GM12878 (cell line): ENCODE results near the gene DEXI. TPM values are rescaled to one million over a fixed set of nuclear protein-coding genes. Genes with fewer than 3 reads are reported as not detected.
A peak's percentile ranks its signal among the peaks of the same experiment; 100 is the strongest.

ENCODE experiments used
- ATAC-seq: fragments of 200-7000 bp; cut with Tn5 transposase; 3 replicates; pipeline ENCODE4 v1.9.1; 2020; ENCODE audit warnings: mild to moderate bottlenecking, moderate library complexity
- BruUV-seq: library from RNA; stranded (reverse); fragments of 400-500 nt; replicated peaks from 2 replicates; lab custom pipeline; 2021; lab: Mats Ljungman, UMichigan
- CTCF ChIA-PET: fragments of 300-600 bp; sonication (Branson Sonifier 250); formaldehyde crosslinking; extraction: SDS; loops from one replicate; lab custom pipeline; 2021; ENCODE audit warnings: inconsistent platforms; lab: Yijun Ruan, JAX
- POLR2A ChIA-PET: fragments of 350-600 bp; formaldehyde crosslinking; extraction: SDS; loops from one replicate; lab custom pipeline; 2021; ENCODE audit warnings: inconsistent platforms; lab: Charles Lee
- RAD21 ChIA-PET: fragments of 300-600 bp; sonication (Branson Sonifier 250); formaldehyde crosslinking; loops from one replicate; lab custom pipeline; 2023; ENCODE audit warnings: antibody characterized with exemption; ENCODE audit not compliant: unreplicated experiment; lab: Charles Lee
- SMC1A ChIA-PET: fragments of 300-600 bp; sonication (Branson Sonifier 250); formaldehyde crosslinking; loops from one replicate; lab custom pipeline; 2023; ENCODE audit not compliant: unreplicated experiment, uncharacterized antibody; lab: Charles Lee
- DNase-seq: peaks from one replicate; pipeline ENCODE4 v3.0.0-alpha.2; 2011; ENCODE audit warnings: low read depth, low spot score
- FAIRE-seq: peaks from 3 replicates; lab custom pipeline; 2011; peaks lifted over from hg19 to GRCh38; lab: Jason Lieb, UNC
- H2AFZ ChIP-seq: 2 replicates; pipeline ENCODE4 v1.6.0; 2011; ENCODE audit warnings: low read depth, low read length, control low read depth; ENCODE audit not compliant: control insufficient read depth
- H3K27ac ChIP-seq: 2 replicates; pipeline ENCODE4 v1.5.1; 2011; ENCODE audit warnings: control low read depth; ENCODE audit not compliant: control insufficient read depth, insufficient read depth
- H3K27me3 ChIP-seq, 2 experiments: replicated peaks in 1 of 2; 2 replicates each; pipeline versions ENCODE4 v1.6.0 to v1.6.1; 2011; ENCODE audit warnings: low read length in 1 of 2; ENCODE audit not compliant: control insufficient read depth in 2 of 2, insufficient read depth in 2 of 2
- H3K36me3 ChIP-seq, 2 experiments: 2 replicates each; pipeline ENCODE4 v1.5.1; 2011; ENCODE audit warnings: low read length in 1 of 2; ENCODE audit not compliant: control insufficient read depth in 2 of 2, insufficient read depth in 2 of 2
- H3K4me1 ChIP-seq: 2 replicates; pipeline ENCODE4 v1.6.1; 2011; ENCODE audit warnings: mild to moderate bottlenecking, low read length, moderate library complexity, mixed read lengths; ENCODE audit not compliant: control insufficient read depth, insufficient read depth
- H3K4me2 ChIP-seq: 2 replicates; pipeline ENCODE4 v1.6.0; 2011; ENCODE audit warnings: control low read depth; ENCODE audit not compliant: control insufficient read depth, insufficient read depth
- H3K4me3 ChIP-seq: fragments of 200-600 bp; sonication (generic); 2 replicates; pipeline ENCODE4 v1.5.1; 2016
- H3K79me2 ChIP-seq: 2 replicates; pipeline ENCODE4 v1.6.0; 2011; ENCODE audit warnings: low read length; ENCODE audit not compliant: control insufficient read depth, insufficient read depth
- H3K9ac ChIP-seq: 2 replicates; pipeline ENCODE4 v1.8.0; 2011; ENCODE audit warnings: low read length, control low read depth, mixed read lengths; ENCODE audit not compliant: control insufficient read depth, insufficient read depth
- H3K9me3 ChIP-seq: replicated peaks from 3 replicates; pipeline ENCODE4 v1.5.1; 2011; ENCODE audit warnings: mild to moderate bottlenecking, low read length; ENCODE audit not compliant: control insufficient read depth, insufficient read depth
- H4K20me1 ChIP-seq: 2 replicates; pipeline ENCODE4 v1.6.0; 2011; ENCODE audit not compliant: control insufficient read depth, insufficient read depth
- IKZF1 ChIP-seq: fragments of 450-650 bp; conservative IDR thresholded peaks from 2 replicates; pipeline ENCODE4 v1.6.1; 2017; ENCODE audit warnings: antibody characterized with exemption, mild to moderate bottlenecking
- POLR2AphosphoS2 ChIP-seq: IDR thresholded peaks from 2 replicates; pipeline ENCODE4 v1.6.1; 2011; ENCODE audit warnings: low read depth, mild to moderate bottlenecking, low read length, improper control_type of control experiment, moderate library complexity
- ZBTB11 ChIP-seq: fragments of 450-650 bp; formaldehyde crosslinking; IDR thresholded peaks from 2 replicates; pipeline ENCODE4 v1.5.0; 2022; ENCODE audit warnings: mild to moderate bottlenecking, missing genetic modification characterization
- WGBS: methylation state at CpG from one replicate; pipeline ENCODE4 v1.1.6; 2016; ENCODE audit warnings: low lambda C conversion rate; ENCODE audit not compliant: insufficient replicate concordance, insufficient coverage; ENCODE audit errors: missing lambda C conversion rate; 5-methylcytosine and 5-hydroxymethylcytosine counted together
- in situ Hi-C: fragments of 300-500 bp; cut with MboI; formaldehyde crosslinking; loops from 9 replicates; pipeline ENCODE4 v1.14.3; 2018; ENCODE audit warnings: mixed read lengths
- intact Hi-C: fragments of 100-400 bp; cut with micrococcal nuclease; formaldehyde crosslinking; loops from one replicate; pipeline ENCODE4 v1.14.2; 2022; ENCODE audit not compliant: unreplicated experiment
- polyA plus RNA-seq, 11 experiments: library from polyadenylated mRNA; depleted of rRNA in 4 of 11; unstranded in 6 of 11; stranded (reverse) in 5 of 11; fragments of >200 nt; fragmentation: Nextera tagmentation in 4 of 11; fragmentation: Illumina TruSeq in 1 of 11; extraction: Ambion mirVana in 4 of 11; extraction: Trizol in 1 of 11; gene quantifications; 1 replicate in 1 of 11; 2 replicates in 10 of 11; pipeline versions ENCODE4 v1.2.1 to v1.2.3, GENCODE V29; 2011 to 2016; ENCODE audit warnings: inconsistent platforms in 2 of 11, missing spikeins in 2 of 11, low read depth in 1 of 11
- total RNA-seq, 4 experiments: library from RNA; depleted of rRNA in 3 of 4; stranded (reverse); fragments of >200 nt in 3 of 4; fragmentation: Illumina TruSeq in 1 of 4; extraction: Trizol in 1 of 4; gene quantifications; 2 replicates each; pipeline versions ENCODE4 v1.2.1 to v1.2.3, GENCODE V29; 2013 to 2021

The DEXI gene
- total and polyA plus RNA-seq, 10 of the 15 experiments (the other 5 are each of a cell fraction or from before 2014, with no cell fraction given), result 1.4 to 26.3 (median 18.4) TPM

DNA sequence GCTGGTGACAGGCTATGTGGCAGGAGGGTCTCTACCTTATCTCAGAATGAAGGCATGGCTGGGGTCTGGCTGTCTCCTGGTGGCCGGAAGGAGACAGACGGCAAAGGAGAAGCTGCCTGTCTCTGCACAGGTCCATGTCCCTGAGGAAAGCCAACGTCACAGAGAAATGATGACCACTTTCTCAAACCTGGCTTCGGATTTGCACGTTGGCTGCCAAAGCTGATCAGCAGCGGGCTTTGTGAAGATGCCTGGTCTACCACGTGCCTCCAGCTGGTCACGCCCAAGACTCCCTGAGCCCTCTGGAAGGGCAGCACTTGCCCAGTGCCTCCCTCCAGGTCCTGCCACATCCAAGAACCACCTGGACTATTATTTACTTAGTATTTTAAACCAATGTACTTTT, 8.4 kb downstream of the DEXI start:
- in situ Hi-C loops, result no loop called here
- FAIRE-seq, result no peak
- H3K4me1 ChIP-seq, result peaks cover 23% of the 10 kb centered on the region

More for the DNA sequence above, 8.4 kb downstream of the DEXI start:
- Histone ChIP-seq H3K79me2 (peaks cover 27% of the 10 kb centered on the region), H3K9me3 (no peaks in the 10 kb centered on the region), H3K27me3 (no peaks in the 10 kb centered on the region), H3K4me3 (no peak overlapping the region)
- DNase-seq, result no peak
- intact Hi-C loops, result no loop called here
- WGBS, result 96% methylated on average over 8 of the region's 8 CpGs
- ChIA-PET POLR2A (no interaction called here), SMC1A (interaction anchor here (1.5 kb wide), 2 partner anchors 15 to 57 kb away, joined by 4 read pairs; partner anchors contain the start of gene CIITA)
- TF ChIP-seq ZBTB11 (CRISPR knock-in tag), result no peak
- no peak for TF ChIP-seq IKZF1
- peak; percentile 15 for TF ChIP-seq POLR2AphosphoS2
- TF ChIP-seq, all 136 proteins: peak for 1
- Histone ChIP-seq H2AFZ (no peak overlapping the region), H3K4me2 (no peak overlapping the region), H3K36me3 (peaks cover 0 to 2% of the 10 kb centered on the region in 2 experiments; a peak in 2 of 4 replicates), H3K27ac (no peak overlapping the region), H3K9ac (no peak overlapping the region), H4K20me1 (no peaks in the 10 kb centered on the region; the same call in 1 of the 2 replicates)
- ATAC-seq, result no peak
- CTCF ChIA-PET, result interaction anchor here (2.5 kb wide), 1 partner anchor 15 kb away, joined by 8 read pairs; no protein-coding TSS in a partner anchor
- RAD21 ChIA-PET, result no interaction called here
- no TSS peak for BruUV-seq
